Measurements from ENCODE around the gene TYMP.
A peak's percentile ranks its signal among the peaks of the same experiment; 100 is the strongest.
"Not testable (repeated sequence)": the region's sequence is repeated elsewhere in the genome, so short reads cannot be mapped to it uniquely, and the experiment has no call there.

The TYMP gene

DNA sequence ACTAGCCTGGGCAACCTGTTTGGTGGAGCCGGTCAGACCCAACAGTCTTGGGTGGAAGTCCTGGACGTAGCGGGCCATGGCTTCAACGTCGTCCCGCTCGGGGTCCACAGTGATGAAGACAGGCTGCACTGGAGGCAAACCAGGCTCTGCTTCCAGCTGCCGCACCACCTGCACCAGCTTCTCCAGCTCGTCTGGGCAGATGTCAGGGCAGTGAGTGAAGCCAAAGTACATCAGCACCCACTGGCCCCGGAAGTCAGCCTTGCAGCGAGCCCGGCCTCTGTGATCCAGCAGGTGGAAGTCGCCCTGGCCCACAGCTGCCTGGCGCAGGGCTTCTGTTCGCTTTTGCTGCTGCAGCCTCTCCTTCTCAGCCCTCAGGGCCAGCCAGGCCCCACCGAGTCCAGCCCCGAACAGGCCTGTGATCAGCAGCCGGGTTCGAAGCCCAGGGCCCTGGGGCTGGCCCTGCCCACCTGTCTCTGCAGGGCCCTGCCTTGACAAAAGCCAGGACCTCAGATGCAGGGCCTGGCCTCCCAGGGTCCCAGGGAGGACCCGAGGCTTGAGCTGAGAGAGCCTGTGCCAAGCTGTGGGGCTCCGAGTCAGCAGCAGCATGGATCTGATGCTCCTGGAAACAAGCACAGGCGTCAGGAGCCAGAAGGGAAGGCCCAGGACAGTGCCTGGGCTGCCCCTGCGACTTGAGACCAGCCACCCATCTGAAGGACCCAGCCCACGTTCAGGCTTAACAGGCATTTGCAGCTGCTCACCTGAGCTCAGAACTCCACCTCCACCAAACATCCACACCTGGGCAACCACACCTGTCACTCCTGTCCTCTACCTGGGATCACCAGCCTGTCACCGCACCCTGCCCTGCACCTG lies 5.8 kb downstream of the TYMP start:
- DNase-seq (ENCODE audit: low spot score): no peak

DNA sequence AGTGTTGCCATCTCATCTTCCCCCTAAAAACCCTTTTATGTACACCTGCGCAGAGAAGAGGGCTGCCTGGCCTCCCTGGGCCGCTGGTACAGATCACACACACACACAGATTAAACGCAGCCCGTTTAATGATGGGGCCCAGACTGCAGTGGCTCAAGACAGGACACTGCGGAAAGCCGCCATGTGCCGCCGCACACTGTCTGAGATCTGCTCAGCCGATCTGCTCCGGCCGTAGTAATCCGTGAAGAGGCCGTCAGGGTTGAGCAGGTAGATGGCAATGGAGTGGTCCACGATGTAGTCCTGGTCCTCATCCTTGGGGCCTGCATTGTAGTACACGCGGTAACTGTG lies 6.4 kb downstream of the TYMP start:
- no peak for DNase-seq (ENCODE audit: low spot score)

DNA sequence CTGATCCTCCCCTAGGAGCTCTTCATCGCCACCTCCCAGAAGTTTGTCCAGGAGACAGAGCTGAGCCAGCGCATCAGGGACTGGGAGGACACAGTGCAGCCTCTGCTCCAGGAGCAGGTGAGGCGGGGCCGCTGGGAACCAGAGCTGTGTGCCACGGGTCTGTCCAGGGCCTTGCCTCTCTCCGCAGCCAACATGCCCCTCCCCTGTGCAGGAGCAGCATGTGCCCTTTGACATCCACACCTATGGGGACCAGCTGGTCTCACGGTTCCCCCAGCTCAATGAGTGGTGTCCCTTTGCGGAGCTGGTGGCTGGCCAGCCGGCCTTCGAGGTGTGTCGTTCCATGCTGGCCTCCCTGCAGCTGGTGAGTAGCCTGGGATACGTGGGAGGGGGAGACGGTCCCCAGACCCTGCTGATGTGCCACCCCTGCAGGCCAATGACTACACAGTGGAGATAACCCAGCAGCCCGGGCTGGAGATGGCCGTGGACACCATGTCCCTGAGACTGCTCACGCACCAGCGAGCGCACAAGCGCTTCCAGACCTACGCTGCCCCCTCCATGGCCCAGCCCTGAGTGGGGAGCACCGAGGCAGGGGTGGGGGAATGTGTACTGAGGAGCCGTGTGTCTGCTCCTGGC lies 6.9 kb downstream of the TYMP start:
- DNase-seq (ENCODE audit: low spot score): no peak

GRCh38 chr22:50522208-50522805 lies 7.5 kb downstream of the TYMP start:
- DNase-seq (ENCODE audit: low spot score): no peak

DNA sequence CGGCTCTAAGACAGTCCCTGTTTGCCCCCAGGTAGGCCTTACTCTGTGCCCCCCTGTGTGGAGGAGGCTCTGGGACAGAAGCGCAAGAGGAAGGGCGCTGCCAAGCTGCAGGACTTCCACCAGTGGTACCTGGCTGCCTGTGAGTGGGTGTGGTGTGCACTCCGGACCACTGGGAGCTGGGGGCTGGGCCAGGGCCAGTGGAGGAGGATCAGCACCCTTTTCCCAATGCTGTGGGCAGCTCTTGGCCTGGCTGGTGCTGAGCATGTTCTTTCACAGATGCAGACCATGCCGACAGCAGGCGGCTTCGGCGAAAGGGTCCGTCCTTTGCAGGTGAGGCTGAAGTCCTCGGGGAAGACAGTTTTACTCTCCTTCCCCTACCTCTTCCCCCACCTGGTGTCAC lies 8.1 kb downstream of the TYMP start:
- DNase-seq (ENCODE audit: low spot score): no peak

DNA sequence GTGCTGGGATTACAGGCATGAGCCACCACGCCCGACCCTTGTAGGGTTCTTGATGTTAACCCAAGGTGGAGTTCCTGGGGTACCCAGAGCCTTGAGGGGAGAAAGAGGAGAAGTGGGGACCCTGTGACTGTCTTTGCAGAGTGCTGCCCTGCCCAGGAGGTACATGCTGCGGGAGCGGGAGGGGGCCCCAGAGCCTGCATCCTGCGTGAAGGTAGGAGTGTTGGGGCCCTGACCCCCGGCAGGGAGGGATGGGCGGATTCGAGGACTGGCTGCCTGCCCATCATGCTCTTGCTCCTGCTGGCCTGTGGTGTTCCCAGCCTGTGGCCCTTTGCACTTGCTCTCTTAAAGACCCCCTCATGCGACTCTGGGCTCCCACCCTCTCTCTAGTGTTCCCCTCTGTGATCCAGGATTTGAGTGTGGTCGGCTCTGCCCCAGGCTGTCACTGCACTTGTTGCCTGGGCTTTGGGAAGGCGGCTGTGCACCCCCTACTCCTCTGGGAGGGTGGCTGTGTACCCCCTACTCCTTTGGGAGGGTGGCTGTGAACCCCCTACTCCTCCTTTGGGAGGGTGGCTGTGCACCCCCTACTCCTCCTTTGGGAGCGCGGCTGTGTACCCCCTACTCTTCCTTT lies 8.9 kb downstream of the TYMP start:
- DNase-seq (ENCODE audit: low spot score): no peak

- not testable (repeated sequence) for DNase-seq (ENCODE audit: low spot score)
Observed at GRCh38 chr22:50520184-50520583, 9.6 kb downstream of the TYMP start.

DNA sequence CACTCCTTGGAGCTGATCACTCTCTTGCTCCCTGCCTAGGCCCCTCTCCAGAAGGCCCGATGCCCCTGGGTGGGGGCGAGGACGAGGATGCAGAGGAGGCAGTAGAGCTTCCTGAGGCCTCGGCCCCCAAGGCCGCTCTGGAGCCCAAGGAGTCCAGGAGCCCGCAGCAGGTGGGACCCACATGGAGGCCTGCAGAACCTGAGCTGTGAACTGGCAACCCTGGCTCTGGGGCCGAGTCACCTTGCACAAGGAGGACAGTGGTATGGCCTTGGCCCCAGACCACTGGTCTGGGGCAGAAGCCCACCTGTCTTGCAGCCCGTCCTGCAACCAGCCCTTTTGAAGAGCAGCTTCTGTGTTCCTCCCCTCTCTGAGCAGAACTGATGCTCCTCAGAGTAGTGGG lies 10.7 kb downstream of the TYMP start:
- DNase-seq (ENCODE audit: low spot score): no peak

- DNase-seq (ENCODE audit: low spot score): no peak
Observed at GRCh38 chr22:50518606-50519005, 11.2 kb downstream of the TYMP start.

- DNase-seq (ENCODE audit: low spot score): no peak
Observed at GRCh38 chr22:50517495-50518260, 12.1 kb downstream of the TYMP start.

DNA sequence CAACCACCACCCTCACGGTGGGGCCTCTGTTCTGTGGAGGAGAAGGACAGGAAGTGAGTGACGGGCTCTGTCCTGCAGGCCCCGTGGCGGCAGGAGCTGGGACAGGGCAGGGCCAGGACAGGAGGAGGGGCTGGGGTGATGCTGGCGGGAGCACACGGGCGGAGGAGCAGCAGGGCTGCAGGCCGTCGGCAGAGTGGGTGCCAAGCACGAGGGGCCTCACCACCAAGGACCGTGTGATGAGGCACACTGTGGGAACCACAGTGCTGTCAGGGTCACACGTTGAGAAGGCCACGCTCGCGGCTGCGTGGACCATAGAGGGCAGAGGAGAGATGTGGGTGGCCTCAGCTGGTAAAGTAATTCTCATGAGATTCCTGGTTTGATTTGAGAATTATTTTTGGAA lies 12.9 kb downstream of the TYMP start:
- no peak for DNase-seq (ENCODE audit: low spot score)

DNA sequence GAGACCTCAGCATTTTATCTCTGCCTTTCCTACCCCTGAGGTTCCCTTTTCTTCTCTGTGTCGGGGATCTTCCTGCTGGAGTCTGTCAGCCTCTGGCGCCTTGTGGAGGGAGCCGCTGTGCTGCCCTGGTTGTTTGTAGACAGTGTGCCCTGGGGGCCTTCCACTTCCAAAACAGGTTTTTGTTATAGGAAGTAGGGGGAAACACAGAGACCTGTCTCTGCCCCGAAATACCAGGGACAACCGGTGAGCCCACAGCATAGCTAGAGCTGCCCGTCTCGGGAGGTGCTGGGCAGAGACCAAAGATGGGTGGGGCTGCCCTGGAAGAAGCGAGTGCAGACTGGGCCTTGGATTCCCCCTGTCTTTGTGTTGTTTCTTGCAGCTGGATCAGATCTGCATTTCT lies 13.7 kb downstream of the TYMP start:
- DNase-seq (ENCODE audit: low spot score): no peak

DNA sequence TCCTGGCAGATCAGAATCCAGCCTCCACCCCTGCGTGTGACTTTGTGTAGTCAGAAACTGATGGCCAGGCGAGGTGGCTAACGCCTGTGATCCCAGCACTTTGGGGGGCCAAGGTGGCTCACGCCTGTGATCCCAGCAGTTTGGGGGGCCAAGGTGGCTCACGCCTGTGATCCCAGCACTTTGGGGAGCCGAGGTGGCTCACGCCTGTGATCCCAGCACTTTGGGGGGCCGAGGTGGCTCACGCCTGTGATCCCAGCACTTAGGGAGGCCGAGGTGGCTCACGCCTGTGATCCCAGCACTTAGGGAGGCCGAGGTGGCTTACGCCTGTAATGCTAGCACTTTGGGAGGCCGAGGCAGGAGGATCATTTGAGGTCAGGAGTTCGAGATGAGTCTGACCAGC lies 16.6 kb downstream of the TYMP start:
- DNase-seq (ENCODE audit: low spot score): no peak

DNA sequence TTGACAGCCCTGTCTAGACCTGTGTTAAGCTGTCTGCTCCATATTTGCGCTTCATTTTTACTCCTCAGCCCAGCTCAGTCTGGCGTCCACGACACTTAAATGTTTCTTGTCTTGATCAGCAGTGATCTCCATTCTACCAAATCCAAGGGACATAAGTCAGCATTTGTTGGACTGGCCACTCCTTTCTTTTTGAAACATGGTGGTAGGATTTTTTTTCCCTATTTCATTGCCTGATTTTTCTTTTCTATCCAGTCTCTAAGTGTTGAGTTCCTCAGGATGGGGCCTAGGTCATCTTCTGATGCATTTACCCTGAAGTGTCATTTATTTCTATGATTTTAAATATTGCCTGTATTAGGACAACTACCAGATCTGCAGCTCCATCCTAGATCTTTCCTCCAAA lies 20.9 kb downstream of the TYMP start:
- no peak for DNase-seq (ENCODE audit: low spot score)

GRCh38 chr22:50507991-50508884 lies 21.6 kb downstream of the TYMP start, which contains the start of gene NCAPH2:
NCAPH2 (plus strand) TSS chr22:50508224; CDS start chr22:50508338, 114 bp downstream.
- peak; percentile 99 for DNase-seq (ENCODE audit: low spot score)

DNA sequence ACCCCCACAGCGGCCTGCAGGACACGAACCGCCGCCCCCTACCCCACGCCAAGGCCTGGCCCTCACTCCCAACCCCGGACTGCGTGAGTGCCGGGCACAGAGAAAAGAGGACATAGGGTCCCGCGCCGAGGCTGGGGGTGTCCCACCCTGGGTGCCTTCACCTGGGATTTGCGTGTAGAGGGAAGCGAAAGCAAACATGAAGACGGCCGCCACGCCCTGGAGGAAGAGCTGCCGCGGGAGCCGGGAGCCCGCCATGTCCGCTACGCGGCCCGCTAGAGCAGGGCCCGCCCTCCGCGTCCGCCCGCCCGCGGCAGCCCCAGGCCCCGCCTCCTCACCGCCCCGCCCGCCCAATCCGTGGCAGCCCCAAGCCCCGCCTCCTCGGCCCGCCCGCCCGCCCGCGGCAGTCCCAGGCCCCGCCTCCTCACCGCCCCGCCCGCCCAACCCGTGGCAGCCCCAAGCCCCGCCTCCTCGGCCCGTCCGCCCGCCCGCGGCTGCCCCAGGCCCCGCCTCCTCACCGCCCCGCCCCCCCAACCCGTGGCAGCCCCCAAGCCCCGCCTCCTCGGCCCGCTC lies 22.3 kb downstream of the TYMP start, which contains the start of gene LMF2:
LMF2 (minus strand) TSS at position 282 of the 570 bp plus-strand sequence; CDS start at position 255, 27 bp downstream.
- peak; percentile 97 for DNase-seq (ENCODE audit: low spot score)

DNA sequence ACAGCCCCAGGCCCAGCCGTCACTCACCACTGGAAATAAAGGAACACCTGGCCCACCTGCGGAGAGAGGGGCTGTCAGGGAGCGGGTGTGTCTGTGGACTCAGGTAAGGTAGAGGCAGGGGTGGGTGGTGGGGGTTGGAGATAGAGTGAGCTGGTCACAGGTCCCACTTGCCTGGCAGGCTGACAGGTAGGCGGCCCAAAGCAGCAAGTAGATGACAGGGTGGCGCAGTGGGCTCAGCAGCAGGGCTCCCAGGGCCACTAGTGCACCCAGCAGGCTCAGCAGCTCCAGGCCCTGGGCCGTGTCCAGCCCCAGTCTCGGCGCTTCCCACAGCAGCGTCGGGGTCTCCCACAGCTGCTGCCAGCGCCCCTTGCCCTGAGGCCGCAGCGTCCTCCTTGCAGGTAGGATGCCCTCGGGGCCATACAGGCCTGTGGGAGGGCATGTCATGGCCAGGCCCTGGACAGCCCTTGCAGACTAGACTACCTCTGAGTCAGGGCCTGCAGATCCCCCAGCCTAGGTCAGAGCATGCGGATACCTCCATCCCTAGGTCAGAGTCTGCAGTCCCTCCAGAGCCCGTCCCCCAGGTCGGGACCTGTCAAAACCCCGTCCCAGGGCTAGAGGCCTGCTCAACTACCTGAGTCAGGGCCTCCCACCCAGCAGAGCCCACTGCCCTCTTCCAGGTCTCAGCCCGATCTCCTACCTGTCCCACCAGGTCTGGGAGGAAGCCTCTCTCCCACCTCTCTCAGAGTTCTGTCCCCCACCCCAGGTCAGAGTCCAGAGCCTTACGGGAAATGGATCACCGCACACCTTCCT lies 23.0 kb downstream of the TYMP start:
- peak; percentile 71 for DNase-seq (ENCODE audit: low spot score)

DNA sequence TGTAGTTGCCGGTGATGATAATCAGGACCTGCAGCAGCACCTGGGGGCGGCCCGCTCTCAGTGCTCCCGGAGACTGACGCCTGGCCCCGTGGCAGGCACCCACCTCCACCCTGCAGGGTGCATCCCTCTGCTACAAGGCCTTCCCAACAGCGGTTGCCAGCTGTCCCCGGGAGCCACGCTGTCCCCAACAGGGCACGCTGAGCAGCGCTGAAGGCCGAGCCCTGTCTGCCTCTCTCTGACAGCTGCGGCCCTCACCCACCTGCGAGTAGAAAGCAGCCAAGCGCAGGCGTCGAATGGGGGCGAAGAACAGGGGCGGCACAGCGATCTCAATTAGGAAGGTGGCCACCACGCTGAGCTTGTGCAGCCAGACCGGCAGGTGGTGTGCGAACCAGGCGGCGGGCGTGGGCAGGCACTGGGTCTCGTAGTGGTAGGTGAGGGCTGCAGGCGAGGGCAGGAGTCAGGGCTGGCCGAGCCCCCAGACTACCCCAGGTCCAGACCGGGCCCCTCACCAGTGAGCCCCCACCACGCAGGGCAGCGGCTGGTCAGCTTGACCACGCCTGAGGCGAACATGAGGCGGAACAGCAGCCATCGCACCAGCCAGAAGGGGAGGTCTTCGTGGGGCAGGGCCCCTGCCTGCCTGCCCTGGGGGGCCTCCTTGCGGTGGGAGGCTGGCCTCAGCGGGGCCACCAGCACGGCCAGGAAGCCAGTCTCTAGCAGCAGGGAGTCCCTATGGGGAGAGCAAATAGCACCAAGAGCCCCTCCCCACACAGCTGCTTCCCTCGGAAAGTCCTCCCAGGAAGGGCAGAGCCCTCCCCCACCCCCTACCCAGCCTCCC lies 23.8 kb downstream of the TYMP start:
- DNase-seq (ENCODE audit: low spot score): no peak
